ENCODE data around the gene IMPA2.
"Not testable (repeated sequence)": the region's sequence is repeated elsewhere in the genome, so short reads cannot be mapped to it uniquely, and the experiment has no call there.

Gene IMPA2

GRCh38 chr18:12065397-12065796 is 84.1 kb downstream of the IMPA2 start:
- Histone ChIP-seq H3K79me2 (ENCODE audit: control insufficient read depth, low read length) (no peaks in the 10 kb centered on the region), H3K9me2 (replicated peaks; ENCODE audit: control insufficient read depth, low read length) (no peaks in the 10 kb centered on the region)

DNA sequence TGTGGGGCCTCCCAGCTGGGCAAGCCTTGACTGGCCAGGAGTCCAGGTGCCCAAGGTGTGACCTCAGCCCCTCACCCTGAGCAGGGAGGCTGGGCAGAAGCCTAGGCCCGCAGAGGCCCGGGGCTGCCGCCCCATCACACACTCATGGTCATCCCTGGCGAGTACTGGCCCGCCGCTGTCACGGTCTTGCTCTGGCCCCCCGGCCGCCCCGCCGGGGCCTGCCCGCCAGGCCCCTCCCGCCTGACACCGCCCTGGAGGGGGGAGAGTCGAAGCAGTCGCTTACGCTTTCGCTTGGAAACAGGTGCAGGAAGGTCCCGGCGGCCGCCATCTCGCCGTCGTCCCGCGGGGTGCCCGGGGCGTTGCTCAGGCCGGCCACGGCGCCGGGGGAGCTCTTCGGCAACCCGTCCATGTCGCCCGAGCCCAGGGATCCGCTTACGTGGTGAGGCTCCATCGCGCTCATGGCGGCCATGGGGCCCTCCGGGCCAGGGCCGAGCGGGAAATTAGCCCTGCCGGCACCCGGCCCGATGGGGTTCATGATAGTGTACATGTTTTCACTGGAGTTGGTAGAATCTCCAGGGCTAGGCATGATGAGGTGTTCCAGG is 85.7 kb downstream of the IMPA2 start:
- Histone ChIP-seq H3K36me3 (ENCODE audit: control insufficient read depth, low read length) (no peaks in the 10 kb centered on the region), H3K4me2 (ENCODE audit: low read length) (no peak overlapping the region), H4K20me1 (ENCODE audit: control insufficient read depth, insufficient read depth, low read depth, low read length) (no peaks in the 10 kb centered on the region), H3K4me1 (ENCODE audit: control insufficient read depth, low read length) (no peaks in the 10 kb centered on the region), H3K9me2 (replicated peaks; ENCODE audit: control insufficient read depth, low read length) (no peaks in the 10 kb centered on the region), H3K4me3 (ENCODE audit: low read length) (no peak overlapping the region), H3K79me2 (ENCODE audit: control insufficient read depth, low read length) (no peaks in the 10 kb centered on the region), H3K27ac (ENCODE audit: low read depth, low read length) (no peak overlapping the region), H3F3A (ENCODE audit: control insufficient read depth, insufficient read depth) (no peaks in the 10 kb centered on the region), H3K27me3 (ENCODE audit: control insufficient read depth, low read length) (no peaks in the 10 kb centered on the region), H3K9me3 (ENCODE audit: control insufficient read depth, insufficient read depth, low read length) (no peaks in the 10 kb centered on the region)
- TF ChIP-seq, protein P1, sequence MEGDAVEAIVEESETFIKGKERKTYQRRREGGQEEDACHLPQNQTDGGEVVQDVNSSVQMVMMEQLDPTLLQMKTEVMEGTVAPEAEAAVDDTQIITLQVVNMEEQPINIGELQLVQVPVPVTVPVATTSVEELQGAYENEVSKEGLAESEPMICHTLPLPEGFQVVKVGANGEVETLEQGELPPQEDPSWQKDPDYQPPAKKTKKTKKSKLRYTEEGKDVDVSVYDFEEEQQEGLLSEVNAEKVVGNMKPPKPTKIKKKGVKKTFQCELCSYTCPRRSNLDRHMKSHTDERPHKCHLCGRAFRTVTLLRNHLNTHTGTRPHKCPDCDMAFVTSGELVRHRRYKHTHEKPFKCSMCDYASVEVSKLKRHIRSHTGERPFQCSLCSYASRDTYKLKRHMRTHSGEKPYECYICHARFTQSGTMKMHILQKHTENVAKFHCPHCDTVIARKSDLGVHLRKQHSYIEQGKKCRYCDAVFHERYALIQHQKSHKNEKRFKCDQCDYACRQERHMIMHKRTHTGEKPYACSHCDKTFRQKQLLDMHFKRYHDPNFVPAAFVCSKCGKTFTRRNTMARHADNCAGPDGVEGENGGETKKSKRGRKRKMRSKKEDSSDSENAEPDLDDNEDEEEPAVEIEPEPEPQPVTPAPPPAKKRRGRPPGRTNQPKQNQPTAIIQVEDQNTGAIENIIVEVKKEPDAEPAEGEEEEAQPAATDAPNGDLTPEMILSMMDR (IDR thresholded peaks at IDR 0.05; ENCODE audit: low read depth, low read length, poor library complexity, severe bottlenecking) = no peak
- no peak for TF ChIP-seq EZH2phosphoT487 (IDR thresholded peaks at IDR 0.05; ENCODE audit: borderline replicate concordance, low read length)

More at GRCh38 chr18:12065397-12065796, 84.1 kb downstream of the IMPA2 start:
- H3K36me3 ChIP-seq (ENCODE audit: control insufficient read depth, low read length) = no peaks in the 10 kb centered on the region
- H3K4me2 ChIP-seq (ENCODE audit: low read length) = no peak overlapping the region
- H3K27ac ChIP-seq (ENCODE audit: low read depth, low read length) = no peak overlapping the region
- no peaks in the 10 kb centered on the region for H3K27me3 ChIP-seq (ENCODE audit: control insufficient read depth, low read length)
- H3K4me1 ChIP-seq (ENCODE audit: control insufficient read depth, low read length) = no peaks in the 10 kb centered on the region
- no peak for TF ChIP-seq EZH2phosphoT487 (IDR thresholded peaks at IDR 0.05; ENCODE audit: borderline replicate concordance, low read length)
- TF ChIP-seq, protein P1 (IDR thresholded peaks at IDR 0.05; ENCODE audit: low read depth, low read length, poor library complexity, severe bottlenecking) = no peak
- H3K4me3 ChIP-seq (ENCODE audit: low read length) = no peak overlapping the region
- no peaks in the 10 kb centered on the region for H3K9me3 ChIP-seq (ENCODE audit: control insufficient read depth, insufficient read depth, low read length)
- H3F3A ChIP-seq (ENCODE audit: control insufficient read depth, insufficient read depth) = no peaks in the 10 kb centered on the region
- no peaks in the 10 kb centered on the region for H4K20me1 ChIP-seq (ENCODE audit: control insufficient read depth, insufficient read depth, low read depth, low read length)

GRCh38 chr18:12067671-12068070 is 86.4 kb downstream of the IMPA2 start:
- TF ChIP-seq EZH2phosphoT487 (IDR thresholded peaks at IDR 0.05; ENCODE audit: borderline replicate concordance, low read length) = no peak
- TF ChIP-seq, protein P1 (IDR thresholded peaks at IDR 0.05; ENCODE audit: low read depth, low read length, poor library complexity, severe bottlenecking) = no peak
- H3K36me3 ChIP-seq (ENCODE audit: control insufficient read depth, low read length) = no peaks in the 10 kb centered on the region
- H3K4me1 ChIP-seq (ENCODE audit: control insufficient read depth, low read length) = no peaks in the 10 kb centered on the region
- no peaks in the 10 kb centered on the region for H3K9me2 ChIP-seq (replicated peaks; ENCODE audit: control insufficient read depth, low read length)
- H3K27ac ChIP-seq (ENCODE audit: low read depth, low read length) = no peak overlapping the region
- H3K79me2 ChIP-seq (ENCODE audit: control insufficient read depth, low read length) = no peaks in the 10 kb centered on the region
- no peak overlapping the region for H3K4me3 ChIP-seq (ENCODE audit: low read length)
- H3K27me3 ChIP-seq (ENCODE audit: control insufficient read depth, low read length) = no peaks in the 10 kb centered on the region
- no peaks in the 10 kb centered on the region for H3F3A ChIP-seq (ENCODE audit: control insufficient read depth, insufficient read depth)
- H3K9me3 ChIP-seq (ENCODE audit: control insufficient read depth, insufficient read depth, low read length) = no peaks in the 10 kb centered on the region
- no peaks in the 10 kb centered on the region for H4K20me1 ChIP-seq (ENCODE audit: control insufficient read depth, insufficient read depth, low read depth, low read length)
- H3K4me2 ChIP-seq (ENCODE audit: low read length) = no peak overlapping the region

- H4K20me1 ChIP-seq (ENCODE audit: control insufficient read depth, insufficient read depth, low read depth, low read length); H3K9me2 ChIP-seq (replicated peaks; ENCODE audit: control insufficient read depth, low read length); H3K36me3 ChIP-seq (ENCODE audit: control insufficient read depth, low read length); H3K4me3 ChIP-seq (ENCODE audit: low read length); H3K27me3 ChIP-seq (ENCODE audit: control insufficient read depth, low read length); H3K27ac ChIP-seq (ENCODE audit: low read depth, low read length); H3K4me2 ChIP-seq (ENCODE audit: low read length); H3K4me1 ChIP-seq (ENCODE audit: control insufficient read depth, low read length); H3F3A ChIP-seq (ENCODE audit: control insufficient read depth, insufficient read depth); H3K9me3 ChIP-seq (ENCODE audit: control insufficient read depth, insufficient read depth, low read length); H3K79me2 ChIP-seq (ENCODE audit: control insufficient read depth, low read length): not testable (repeated sequence)
These were observed 87.1 kb downstream of the IMPA2 start for GRCh38 chr18:12068316-12068949.

Data from DOHH2 (cell line).